GM18511 (cell line): ENCODE data around the gene MEIS2.

Experiments used
- ATAC-seq: cut with Tn5 transposase; IDR thresholded peaks from one replicate; pipeline ENCODE4 v1.9.1; 2021; ENCODE audit warnings: mild to moderate bottlenecking, moderate library complexity; ENCODE audit not compliant: unreplicated experiment

The MEIS2 gene

GRCh38 chr15:37112971-37113670 is 12.8 kb upstream of the MEIS2 start:
- ATAC-seq, result no peak

DNA sequence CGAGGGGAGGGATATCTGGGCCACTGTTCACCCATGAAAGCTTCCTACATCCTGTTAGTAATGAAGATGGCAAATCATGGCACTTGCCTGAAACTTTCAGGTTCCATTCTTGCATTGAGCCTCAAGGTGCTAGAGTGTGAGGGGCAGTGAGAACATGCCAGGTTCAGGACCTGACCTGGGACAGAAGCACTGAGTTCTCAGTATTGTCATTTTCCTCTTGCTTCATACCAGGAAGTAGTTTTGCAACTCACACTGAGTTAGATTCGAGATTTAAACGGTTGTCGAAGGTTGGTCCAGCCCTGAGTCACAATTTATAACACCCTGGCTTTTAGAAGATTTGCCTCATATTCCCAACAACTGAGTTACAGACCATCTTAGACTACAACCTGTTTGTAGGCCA is 11.8 kb upstream of the MEIS2 start:
- no peak for ATAC-seq

GRCh38 chr15:37111427-37111717 is 11.0 kb upstream of the MEIS2 start:
- ATAC-seq, result no peak

DNA sequence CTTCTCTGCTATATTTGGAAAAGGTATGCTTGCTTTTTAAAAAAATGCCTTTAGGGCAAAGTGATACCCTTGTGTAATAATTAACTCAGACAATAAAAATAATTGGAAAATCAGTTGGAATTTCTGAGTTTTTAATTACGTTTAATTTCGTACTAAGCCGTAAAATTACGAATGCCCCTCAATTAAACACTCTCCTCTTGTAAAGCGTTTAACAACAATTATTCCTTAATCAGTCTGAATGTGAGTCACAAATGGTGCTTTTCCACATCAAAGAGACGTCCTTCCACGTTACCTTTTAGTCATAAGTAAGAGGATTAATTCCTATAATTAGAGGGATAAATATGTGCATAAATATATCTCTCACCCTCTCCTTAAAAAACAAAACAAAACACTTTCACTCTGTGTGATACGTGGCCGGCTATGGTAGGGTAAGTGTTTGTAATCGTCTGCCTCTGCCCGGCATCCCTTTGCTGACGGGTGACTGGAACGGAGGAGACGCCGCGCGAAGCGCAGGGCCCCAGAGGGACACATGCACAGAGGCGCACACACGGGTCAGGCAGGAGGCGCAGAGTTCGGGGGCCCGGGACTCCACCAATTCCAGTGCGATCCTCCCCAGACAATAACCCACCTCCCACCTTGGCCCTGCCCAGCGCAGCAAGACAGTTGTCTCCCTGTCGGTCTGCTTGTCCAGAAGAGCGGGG is 9.7 kb upstream of the MEIS2 start:
- no peak for ATAC-seq

DNA sequence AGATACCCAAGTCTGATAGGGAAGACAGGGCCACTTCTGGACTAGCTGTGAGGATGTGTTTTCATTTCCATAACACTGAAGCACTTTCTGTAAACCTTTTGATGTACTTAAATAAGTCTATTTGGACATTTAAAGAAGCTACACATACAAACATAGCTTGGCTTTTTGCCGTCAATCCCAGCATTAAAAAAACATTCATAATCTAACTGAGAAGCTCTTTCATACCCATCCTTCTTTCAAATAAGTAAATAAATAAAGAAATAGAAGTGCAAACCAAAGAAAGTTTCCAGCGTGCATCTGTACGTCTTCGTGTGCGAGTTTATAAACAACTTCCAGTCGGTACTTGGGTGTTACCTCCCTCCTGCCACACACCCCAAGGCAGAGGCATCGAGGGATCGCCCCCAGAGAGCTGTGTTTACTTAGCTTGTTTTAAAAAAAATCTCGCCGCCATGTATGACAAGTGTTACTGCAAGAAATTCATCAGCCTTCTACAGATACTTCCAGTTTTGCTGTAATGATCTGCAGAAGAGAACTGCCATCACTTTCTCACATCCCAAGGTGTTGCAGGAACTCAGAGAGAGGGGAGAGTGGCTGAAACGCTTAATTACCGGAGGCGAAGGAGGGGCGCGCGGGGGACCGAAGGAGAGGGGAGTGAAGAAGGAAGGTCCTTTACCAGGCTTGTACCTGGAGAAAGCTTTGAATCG is 9.0 kb upstream of the MEIS2 start:
- ATAC-seq, result no peak

- ATAC-seq, result no peak
Observed at GRCh38 chr15:37108381-37109167, 8.2 kb upstream of the MEIS2 start.

GRCh38 chr15:37107744-37108380 is 7.5 kb upstream of the MEIS2 start:
- ATAC-seq, result no peak

DNA sequence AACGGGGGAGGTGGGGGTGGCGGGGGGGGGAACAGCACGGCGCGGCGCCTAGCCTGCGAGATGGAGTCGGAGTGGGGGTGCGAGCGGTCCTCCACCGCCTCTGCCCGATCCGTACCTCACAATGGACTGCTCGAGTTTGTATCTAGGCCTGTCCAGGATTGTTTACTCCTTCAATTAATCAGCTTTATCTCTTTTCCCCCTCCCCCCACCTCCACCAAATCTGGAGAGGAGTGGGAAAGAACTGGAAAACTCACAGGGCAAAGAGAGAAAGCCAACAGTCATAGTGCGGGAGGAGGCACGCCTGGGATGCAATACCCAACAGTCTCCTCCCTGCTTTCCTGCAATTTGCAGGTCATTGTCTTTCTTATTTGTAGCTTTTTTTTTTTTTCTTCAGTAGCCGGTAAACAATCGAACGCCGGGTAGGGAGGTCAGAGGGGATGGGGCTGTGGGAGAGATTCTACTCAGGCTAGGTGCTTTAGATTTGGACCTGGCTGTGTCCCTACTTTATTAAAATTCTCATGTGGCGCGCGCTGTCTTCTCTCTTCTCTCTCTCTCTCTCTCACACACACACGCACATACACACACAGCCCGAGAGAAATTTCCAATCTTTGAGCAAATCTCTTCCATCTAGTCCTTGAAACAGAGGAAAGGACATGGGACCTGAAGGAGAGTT is 6.9 kb upstream of the MEIS2 start:
- ATAC-seq, result no peak

DNA sequence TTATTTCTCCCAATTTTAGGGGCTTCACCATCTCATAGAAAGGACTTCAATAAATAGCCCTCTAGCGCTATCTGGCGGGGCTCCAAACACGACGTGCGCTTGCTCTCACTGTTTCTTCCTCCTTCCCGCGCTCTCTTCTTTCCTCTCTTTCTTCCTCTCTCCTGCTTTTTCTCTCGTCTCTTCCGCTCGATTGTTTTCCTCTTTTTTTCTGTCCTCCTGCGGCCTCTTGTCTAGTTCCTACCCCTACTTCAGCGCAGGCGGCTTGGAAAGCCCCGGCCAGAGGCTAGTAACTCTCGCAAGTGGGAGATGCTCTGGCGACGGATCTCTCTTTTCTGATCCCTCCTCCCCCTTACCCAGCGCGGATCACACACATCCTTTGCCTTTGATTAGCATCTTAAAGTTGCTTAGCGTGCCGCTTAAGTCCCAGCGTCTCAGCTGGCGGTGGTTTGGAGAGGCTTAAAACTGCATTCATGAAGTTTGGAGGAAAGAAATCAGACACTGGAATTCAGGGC is 6.2 kb upstream of the MEIS2 start:
- no peak for ATAC-seq

- ATAC-seq, result no peak
Observed at GRCh38 chr15:37105889-37106288, 5.5 kb upstream of the MEIS2 start.

GRCh38 chr15:37105029-37105428 is 4.7 kb upstream of the MEIS2 start:
- ATAC-seq, result no peak

DNA sequence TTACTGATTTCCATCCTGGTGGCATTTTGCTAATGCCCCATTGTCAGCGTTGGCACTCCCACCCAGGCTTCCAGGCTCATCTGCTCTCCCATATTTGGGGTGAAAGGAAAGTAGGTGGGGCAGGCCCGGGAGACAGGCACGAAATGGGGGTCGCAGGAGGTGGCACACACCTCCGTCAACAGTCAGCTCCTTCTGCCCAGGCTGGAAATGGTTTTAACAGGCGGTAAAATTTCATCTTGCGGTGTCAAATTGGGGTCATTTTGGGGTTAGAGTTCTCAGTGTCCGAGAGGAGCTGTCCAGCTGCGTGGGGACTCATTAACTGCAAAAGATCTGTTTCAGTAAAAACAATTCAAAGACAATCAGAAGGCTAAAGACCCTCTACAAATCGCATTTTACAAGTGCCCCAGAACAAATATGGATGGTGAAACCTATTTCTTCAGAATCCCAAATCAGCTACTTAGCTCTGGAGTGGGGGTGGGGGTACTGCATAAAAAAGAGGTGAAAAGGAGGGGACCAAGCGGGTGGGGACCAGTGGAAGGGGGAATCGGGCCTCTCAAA is 4.2 kb upstream of the MEIS2 start:
- ATAC-seq, result no peak

DNA sequence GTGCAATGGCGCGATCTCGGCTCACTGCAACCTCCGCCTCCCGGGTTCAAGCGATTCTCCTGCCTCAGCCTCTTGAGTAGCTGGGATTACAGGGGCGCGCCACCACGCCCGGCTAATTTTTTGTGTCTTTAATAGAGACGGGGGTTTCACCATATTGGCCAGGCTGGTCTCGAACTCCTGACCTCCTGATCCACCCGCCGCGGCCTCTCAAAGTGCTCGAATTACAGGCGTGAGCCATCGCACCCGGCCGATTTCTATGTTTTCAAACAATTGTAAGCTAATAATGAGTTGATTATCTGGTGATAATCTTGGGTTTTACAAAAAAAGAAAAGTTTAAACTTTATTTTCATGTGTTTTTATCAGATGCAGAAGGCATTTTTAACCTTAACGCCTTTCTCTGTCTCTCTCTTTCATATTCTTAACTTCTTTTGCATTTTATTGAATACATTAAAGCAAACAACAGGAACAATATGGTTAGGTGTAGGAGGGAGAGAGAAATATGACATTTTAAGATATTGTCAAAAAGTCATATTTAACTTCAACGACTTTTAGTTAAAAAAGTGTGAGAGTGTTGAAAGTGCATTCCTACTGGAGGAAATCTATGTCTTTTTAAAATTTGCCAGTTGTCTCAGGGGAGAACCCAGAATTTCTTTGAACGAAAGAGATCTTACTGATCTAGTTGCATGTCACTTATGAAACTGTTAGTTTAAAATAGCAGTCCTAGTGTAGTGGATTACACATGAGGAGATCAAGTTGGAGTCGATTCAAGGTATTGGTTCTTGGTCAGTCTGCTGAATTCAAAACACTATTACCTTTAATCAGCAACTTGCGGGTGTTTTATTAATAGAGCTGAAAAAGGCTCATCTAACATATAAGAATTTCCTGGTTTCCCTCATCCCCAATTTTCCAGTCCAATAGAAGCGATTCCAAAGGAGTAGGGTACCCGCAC is 3.4 kb upstream of the MEIS2 start:
- ATAC-seq, result no peak

GRCh38 chr15:37103163-37103435 is 2.8 kb upstream of the MEIS2 start:
- ATAC-seq, result no peak

DNA sequence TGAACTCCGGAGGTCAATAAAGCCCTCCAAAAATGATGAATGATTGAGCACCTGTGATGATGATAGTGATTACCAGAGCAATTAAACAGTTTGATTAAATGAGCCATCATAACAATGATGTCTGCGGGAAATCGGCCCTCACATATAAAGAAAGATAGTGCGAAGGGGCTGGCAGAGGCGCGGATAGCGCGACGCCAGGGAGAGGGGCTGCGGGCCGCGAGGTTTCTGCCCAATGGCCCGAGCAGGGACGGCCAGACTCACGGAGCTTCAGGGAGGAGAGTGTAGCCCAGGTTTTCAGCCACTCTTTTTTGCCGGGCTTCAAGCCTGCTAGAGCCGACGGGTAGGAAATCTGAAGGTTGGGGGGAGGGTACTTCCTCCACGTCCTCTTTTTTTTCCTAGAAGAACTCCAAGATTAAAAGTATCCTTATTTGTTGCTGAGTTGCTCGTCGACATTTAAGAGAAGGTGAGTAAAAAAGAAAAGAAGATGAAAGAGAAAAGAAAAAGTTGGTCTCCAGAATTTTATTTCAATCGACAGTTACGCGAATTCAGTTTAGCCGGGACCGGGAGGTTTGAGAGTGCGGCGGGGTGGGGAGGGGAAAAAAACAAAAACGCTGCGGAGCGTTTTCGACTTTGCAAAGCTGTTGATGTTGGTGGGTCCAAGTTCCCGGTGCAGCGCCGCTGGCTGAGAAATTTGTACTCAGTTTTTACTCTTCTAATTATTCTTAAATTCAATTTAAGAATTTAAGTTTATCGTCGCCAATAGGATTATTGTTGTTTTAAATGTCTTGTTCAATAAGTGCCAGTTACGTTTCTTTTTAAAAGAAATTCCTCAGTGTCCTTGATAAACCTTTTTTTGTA is 2.2 kb upstream of the MEIS2 start:
- no peak for ATAC-seq

- no peak for ATAC-seq
Observed at GRCh38 chr15:37101980-37102304, 1.6 kb upstream of the MEIS2 start.

DNA sequence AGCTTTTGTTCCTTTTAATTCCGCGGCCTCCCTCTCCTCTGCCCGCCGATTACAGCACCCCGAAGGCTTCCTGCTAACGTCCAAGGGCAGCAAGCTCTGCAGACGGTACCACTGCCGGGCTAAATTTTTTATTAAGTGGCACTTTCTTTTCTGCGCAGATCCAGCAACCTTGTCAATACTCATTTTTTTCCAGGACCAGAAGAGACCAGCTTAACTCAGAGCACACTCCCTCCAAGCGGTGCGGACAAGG is 542 bp upstream of the MEIS2 start:
- peak; percentile 36 for ATAC-seq

DNA sequence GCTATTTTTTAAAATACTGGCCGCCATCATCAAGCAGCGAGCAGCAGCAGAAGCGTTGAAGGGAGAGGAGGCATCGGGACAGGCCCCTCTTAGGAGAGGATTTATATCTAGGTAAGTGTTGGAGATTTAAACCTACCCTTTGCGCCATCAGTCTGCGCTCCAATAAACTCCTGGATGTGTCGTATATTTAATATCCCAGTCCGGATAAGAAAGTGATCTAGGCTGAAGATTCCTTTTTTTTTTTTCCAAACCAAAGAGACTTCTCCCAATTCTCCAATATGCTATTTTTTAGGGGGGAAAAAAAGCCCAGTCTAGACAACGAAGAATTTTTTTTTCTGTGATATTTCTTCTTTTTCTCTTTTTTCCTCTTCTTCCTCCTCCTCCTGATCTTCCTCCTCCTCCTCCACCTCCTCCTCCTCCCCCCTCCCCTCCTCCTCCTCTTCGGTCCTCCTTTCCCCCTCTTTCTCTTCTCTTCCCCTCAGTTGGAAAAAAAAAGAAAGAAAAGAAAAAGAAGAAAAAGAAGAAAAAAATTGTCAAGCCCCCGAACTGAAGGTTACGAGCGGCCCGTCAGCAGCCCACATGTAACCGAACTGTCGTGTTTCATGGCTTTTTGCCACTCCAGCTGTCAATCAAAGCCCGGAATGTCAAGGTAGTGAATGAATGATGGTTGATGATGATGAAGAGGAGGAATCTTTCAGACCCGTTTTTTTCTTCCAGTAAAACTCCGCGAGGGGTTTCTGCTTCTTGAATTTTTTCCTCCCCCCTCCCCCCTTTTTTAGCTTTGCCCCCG is 835 bp downstream of the MEIS2 start:
- no peak for ATAC-seq
